Panc1 (cell line): Measurements from ENCODE around the gene LONRF2.

Experiments used
- POLR2AphosphoS5 ChIP-seq: IDR thresholded peaks from 2 replicates; pipeline ENCODE4 v1.6.1; 2012; ENCODE audit warnings: mild to moderate bottlenecking, low read depth, low read length, moderate library complexity
- REST ChIP-seq, 2 experiments: IDR thresholded peaks; 2 replicates each; pipeline ENCODE4 v1.6.1; 2011 to 2012; ENCODE audit warnings: low read depth in 2 of 2, control low read depth in 1 of 2, low read length in 1 of 2, mild to moderate bottlenecking in 1 of 2, moderate library complexity in 1 of 2; ENCODE audit not compliant: insufficient read depth in 1 of 2
- SIN3A ChIP-seq: IDR thresholded peaks from 2 replicates; pipeline ENCODE4 v1.6.1; 2012; ENCODE audit warnings: low read depth, mild to moderate bottlenecking, low read length, moderate library complexity, borderline replicate concordance; ENCODE audit not compliant: insufficient read depth
- TF ChIP-seq, protein P1 (sequence below): fragments of 450-650 bp; IDR thresholded peaks from 2 replicates; pipeline ENCODE4 v1.5.1; 2017; ENCODE audit warnings: mild to moderate bottlenecking

DNA sequence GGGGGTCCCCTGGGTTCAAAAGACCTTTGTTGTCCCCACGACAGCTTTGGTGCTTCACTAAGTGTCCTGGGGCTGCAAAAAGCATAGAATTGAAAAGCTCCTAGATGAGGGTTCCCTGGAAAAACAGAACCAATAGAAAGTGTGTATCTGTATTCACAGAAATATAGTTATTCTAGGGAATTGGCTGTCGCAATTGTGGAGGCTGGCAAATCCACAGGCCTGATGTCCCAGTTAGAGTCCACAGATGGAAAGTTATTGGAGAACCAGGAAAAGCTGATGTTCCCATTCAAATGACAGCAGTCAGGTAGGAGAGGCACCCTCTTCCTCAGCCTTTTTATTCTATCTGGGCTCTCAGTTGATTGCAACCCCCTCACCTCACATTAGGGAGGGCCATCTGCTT lies 65.5 kb downstream of the LONRF2 start:
- TF ChIP-seq, protein P1, sequence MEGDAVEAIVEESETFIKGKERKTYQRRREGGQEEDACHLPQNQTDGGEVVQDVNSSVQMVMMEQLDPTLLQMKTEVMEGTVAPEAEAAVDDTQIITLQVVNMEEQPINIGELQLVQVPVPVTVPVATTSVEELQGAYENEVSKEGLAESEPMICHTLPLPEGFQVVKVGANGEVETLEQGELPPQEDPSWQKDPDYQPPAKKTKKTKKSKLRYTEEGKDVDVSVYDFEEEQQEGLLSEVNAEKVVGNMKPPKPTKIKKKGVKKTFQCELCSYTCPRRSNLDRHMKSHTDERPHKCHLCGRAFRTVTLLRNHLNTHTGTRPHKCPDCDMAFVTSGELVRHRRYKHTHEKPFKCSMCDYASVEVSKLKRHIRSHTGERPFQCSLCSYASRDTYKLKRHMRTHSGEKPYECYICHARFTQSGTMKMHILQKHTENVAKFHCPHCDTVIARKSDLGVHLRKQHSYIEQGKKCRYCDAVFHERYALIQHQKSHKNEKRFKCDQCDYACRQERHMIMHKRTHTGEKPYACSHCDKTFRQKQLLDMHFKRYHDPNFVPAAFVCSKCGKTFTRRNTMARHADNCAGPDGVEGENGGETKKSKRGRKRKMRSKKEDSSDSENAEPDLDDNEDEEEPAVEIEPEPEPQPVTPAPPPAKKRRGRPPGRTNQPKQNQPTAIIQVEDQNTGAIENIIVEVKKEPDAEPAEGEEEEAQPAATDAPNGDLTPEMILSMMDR: no peak
- no peak for TF ChIP-seq POLR2AphosphoS5
- no peak for TF ChIP-seq REST (IDR thresholded peaks at IDR 0.05; ENCODE audit: insufficient read depth in 1 of 2, low read depth in 2 of 2, low read length in 1 of 2)
- TF ChIP-seq SIN3A: no peak
